DND-41 (cell line): Measurements from ENCODE around the gene GCFC2.

Experiments
- ATAC-seq: fragments of 200-7000 bp; cut with Tn5 transposase; 3 replicates; pipeline ENCODE4 v1.9.1; 2021; ENCODE audit warnings: low read depth; ENCODE audit not compliant: insufficient read depth
- DNase-seq: peaks from one replicate; pipeline ENCODE4 v3.0.0-alpha.2; 2020
- H2AFZ ChIP-seq: 2 replicates; pipeline ENCODE4 v1.6.0; 2012; ENCODE audit warnings: low read depth, low read length
- H3K27ac ChIP-seq: 2 replicates; pipeline ENCODE4 v1.5.1; 2012; ENCODE audit warnings: low read length, inconsistent platforms
- H3K27me3 ChIP-seq: fragments of 200-600 bp; sonication (generic); 2 replicates; pipeline ENCODE4 v1.6.0; 2012; ENCODE audit warnings: low read length, mild to moderate bottlenecking, inconsistent platforms; ENCODE audit not compliant: insufficient read depth, poor library complexity
- H3K36me3 ChIP-seq: 2 replicates; pipeline ENCODE4 v1.5.1; 2012; ENCODE audit warnings: low read length, inconsistent platforms; ENCODE audit not compliant: insufficient read depth
- H3K4me1 ChIP-seq: 2 replicates; pipeline ENCODE4 v1.5.1; 2012; ENCODE audit warnings: mild to moderate bottlenecking, low read length; ENCODE audit not compliant: insufficient read depth
- H3K4me2 ChIP-seq: 2 replicates; pipeline ENCODE4 v1.6.0; 2012; ENCODE audit warnings: mild to moderate bottlenecking, moderate library complexity, low read length, inconsistent platforms; ENCODE audit not compliant: insufficient read depth
- H3K4me3 ChIP-seq, 2 experiments: fragments of 200-600 bp in 1 of 2; shearing (Covaris generic) in 1 of 2; 2 replicates each; pipeline ENCODE4 v1.5.1; 2012 to 2016; ENCODE audit warnings: inconsistent platforms in 2 of 2, low read length in 2 of 2, mild to moderate bottlenecking in 2 of 2, low read depth in 1 of 2, moderate library complexity in 1 of 2
- H3K79me2 ChIP-seq: 2 replicates; pipeline ENCODE4 v1.6.0; 2012; ENCODE audit warnings: low read length, inconsistent platforms; ENCODE audit not compliant: insufficient read depth
- H3K9ac ChIP-seq: 2 replicates; pipeline ENCODE4 v1.6.0; 2012; ENCODE audit warnings: low read depth, mild to moderate bottlenecking, inconsistent platforms, low read length, moderate library complexity
- H3K9me3 ChIP-seq: 2 replicates; pipeline ENCODE4 v1.5.1; 2012; ENCODE audit warnings: low read length, moderate library complexity, mild to moderate bottlenecking, inconsistent platforms; ENCODE audit not compliant: insufficient read depth, severe bottlenecking
- H4K20me1 ChIP-seq: 2 replicates; pipeline ENCODE4 v1.6.0; 2012; ENCODE audit warnings: low read length; ENCODE audit not compliant: insufficient read depth
- EZH2 ChIP-seq: IDR thresholded peaks from 3 replicates; pipeline ENCODE4 v1.6.1; 2012; ENCODE audit warnings: borderline replicate concordance, low read depth, mild to moderate bottlenecking, moderate library complexity, low read length, inconsistent platforms; ENCODE audit not compliant: severe bottlenecking
- TF ChIP-seq, protein P1 (sequence below): IDR thresholded peaks from 2 replicates; pipeline ENCODE4 v1.5.1; 2012; ENCODE audit warnings: borderline replicate concordance, low read length, moderate library complexity, mild to moderate bottlenecking; ENCODE audit not compliant: poor library complexity, severe bottlenecking; ENCODE audit errors: extremely low read depth

Gene GCFC2

DNA sequence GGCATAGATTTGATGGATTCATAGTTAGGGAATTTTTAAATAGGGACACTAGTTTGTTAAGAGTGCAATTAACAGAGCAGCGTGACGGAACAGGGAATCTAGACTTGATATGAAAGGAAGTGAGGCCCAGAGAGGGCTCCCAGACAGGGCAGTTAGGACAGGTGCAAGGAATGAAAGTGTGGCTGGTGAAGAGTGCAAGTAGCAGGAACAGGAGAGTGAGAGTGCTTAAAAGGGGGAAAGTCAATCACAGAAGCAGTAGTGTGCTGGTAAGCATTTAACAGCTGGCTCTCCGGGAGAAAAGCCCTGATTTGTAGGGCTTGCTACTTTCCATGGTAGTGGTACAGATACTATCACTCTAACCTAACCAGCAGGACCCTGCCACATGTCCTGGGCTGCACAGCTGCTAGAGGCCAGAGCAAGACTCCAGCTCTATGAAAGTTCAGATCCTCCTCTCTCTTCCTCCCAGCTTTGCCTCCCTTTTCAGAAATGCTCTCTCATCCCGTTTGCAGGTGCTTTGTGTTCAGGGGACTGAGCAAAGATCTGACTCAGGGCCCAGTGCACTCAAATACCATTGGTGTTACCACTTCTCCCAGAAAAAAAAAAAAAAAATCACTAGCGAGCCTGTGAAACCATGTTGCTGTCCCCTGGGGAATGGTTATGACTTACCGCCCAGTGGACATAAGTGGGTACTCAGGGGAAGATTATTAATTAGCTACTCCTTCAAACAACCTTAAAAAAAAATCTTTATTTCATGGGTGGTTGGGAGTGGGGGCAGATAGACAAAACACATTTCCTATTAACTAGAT is 18.1 kb upstream of the GCFC2 start:
- Histone ChIP-seq H2AFZ (no peak overlapping the region), H3K36me3 (no peaks in the 10 kb centered on the region), H3K27ac (no peak overlapping the region), H3K4me1 (no peaks in the 10 kb centered on the region), H3K4me3 (no peak overlapping the region), H4K20me1 (no peaks in the 10 kb centered on the region), H3K27me3 (peaks cover 15% of the 10 kb centered on the region), H3K4me2 (no peak overlapping the region), H3K79me2 (no peaks in the 10 kb centered on the region), H3K9me3 (no peaks in the 10 kb centered on the region), H3K9ac (no peak overlapping the region)
- TF ChIP-seq, protein P1, sequence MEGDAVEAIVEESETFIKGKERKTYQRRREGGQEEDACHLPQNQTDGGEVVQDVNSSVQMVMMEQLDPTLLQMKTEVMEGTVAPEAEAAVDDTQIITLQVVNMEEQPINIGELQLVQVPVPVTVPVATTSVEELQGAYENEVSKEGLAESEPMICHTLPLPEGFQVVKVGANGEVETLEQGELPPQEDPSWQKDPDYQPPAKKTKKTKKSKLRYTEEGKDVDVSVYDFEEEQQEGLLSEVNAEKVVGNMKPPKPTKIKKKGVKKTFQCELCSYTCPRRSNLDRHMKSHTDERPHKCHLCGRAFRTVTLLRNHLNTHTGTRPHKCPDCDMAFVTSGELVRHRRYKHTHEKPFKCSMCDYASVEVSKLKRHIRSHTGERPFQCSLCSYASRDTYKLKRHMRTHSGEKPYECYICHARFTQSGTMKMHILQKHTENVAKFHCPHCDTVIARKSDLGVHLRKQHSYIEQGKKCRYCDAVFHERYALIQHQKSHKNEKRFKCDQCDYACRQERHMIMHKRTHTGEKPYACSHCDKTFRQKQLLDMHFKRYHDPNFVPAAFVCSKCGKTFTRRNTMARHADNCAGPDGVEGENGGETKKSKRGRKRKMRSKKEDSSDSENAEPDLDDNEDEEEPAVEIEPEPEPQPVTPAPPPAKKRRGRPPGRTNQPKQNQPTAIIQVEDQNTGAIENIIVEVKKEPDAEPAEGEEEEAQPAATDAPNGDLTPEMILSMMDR, result no peak
- TF ChIP-seq EZH2, result no peak
- ATAC-seq (peak; percentile 14; the same call in 1 of the 3 replicates), DNase-seq (no peak)

DNA sequence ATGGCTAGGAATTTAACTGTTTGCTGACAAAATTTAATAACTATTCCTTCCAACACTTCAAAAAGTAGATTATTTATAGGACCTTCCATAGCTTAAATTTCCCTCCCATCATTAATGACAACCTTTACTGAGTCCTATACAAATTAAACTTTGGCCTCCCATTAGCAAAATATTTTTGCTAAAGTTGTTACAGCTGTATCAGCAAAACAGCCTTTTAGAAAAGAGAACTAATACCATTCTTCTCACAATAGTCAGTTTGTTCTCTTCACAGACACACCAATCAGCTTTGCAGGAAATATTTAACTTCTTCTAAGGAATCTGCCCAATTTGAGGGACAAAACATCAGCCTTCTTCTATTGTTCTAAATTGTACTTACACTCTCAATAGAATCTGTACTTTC is 12.0 kb upstream of the GCFC2 start:
- Histone ChIP-seq H4K20me1 (no peaks in the 10 kb centered on the region), H3K36me3 (no peaks in the 10 kb centered on the region), H3K27ac (no peak overlapping the region), H3K79me2 (no peaks in the 10 kb centered on the region), H3K27me3 (peaks cover 15% of the 10 kb centered on the region), H2AFZ (no peak overlapping the region), H3K4me2 (no peak overlapping the region), H3K9ac (no peak overlapping the region), H3K4me1 (no peaks in the 10 kb centered on the region), H3K4me3 (no peak overlapping the region), H3K9me3 (peaks cover 3% of the 10 kb centered on the region)
- no peak for ATAC-seq
- no peak for DNase-seq
- TF ChIP-seq EZH2, result no peak
- TF ChIP-seq, protein P1, result no peak

DNA sequence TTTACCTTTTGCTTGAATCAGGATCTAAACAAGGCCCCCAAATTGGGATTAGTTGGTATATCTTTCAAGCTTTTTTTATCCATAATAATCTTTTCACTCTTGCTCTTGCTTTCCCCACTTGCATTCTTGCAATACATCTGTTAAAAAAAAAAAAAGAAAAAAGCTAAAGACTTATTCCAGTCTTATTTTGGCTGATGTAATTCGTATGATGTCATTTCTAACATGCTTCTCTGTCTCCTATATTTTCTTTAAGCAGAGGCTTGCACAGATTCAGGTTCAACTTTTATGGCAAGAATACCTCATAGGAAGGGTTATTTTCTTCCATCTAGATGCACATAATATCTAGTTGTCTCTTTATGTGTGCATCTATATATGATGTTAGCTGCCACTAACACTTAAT is 9.8 kb upstream of the GCFC2 start:
- H3K9ac ChIP-seq, result no peak overlapping the region
- no peaks in the 10 kb centered on the region for H4K20me1 ChIP-seq
- H2AFZ ChIP-seq, result no peak overlapping the region
- H3K27ac ChIP-seq, result no peak overlapping the region
- H3K36me3 ChIP-seq, result no peaks in the 10 kb centered on the region
- DNase-seq (no peak), ATAC-seq (no peak)
- H3K4me1 ChIP-seq, result no peaks in the 10 kb centered on the region
- no peaks in the 10 kb centered on the region for H3K79me2 ChIP-seq
- H3K4me2 ChIP-seq, result no peak overlapping the region
- peaks cover 10% of the 10 kb centered on the region for H3K27me3 ChIP-seq
- H3K4me3 ChIP-seq, result no peak overlapping the region
- TF ChIP-seq EZH2, result no peak
- TF ChIP-seq, protein P1, result no peak
- peaks cover 3% of the 10 kb centered on the region for H3K9me3 ChIP-seq
